Motor neuron (in vitro differentiated cells): ENCODE results near the gene NDUFA7. TPM values are rescaled to one million over a fixed set of nuclear protein-coding genes. Genes with fewer than 3 reads are reported as not detected.

ENCODE experiments used
- ATAC-seq, 8 experiments: fragments of 200-7000 bp; cut with Tn5 transposase; replicated peaks in 6 of 8; 2 replicates each; pipeline ENCODE4 v1.8.0; 2021; ENCODE audit warnings: mild to moderate bottlenecking in 8 of 8, moderate library complexity in 8 of 8
- H3K27ac ChIP-seq, 2 donors: fragments of 250-450 bp; sonication (Bioruptor Pico); 2 replicates each; pipeline ENCODE4 v1.9.0; 2021; ENCODE audit warnings: antibody characterized with exemption in 2 of 2, mild to moderate bottlenecking in 2 of 2, moderate library complexity in 1 of 2
- H3K4me1 ChIP-seq, 2 donors: fragments of 250-450 bp; sonication (Bioruptor Pico); replicated peaks in 1 of 2; 2 replicates each; pipeline ENCODE4 v1.6.1; 2021; ENCODE audit warnings: antibody characterized with exemption in 2 of 2, mild to moderate bottlenecking in 2 of 2, moderate library complexity in 1 of 2
- H3K4me3 ChIP-seq, 5 donors: fragments of 250-450 bp; sonication (Bioruptor Pico); 2 replicates each; pipeline ENCODE4 v1.9.0; 2021; ENCODE audit warnings: antibody characterized with exemption in 5 of 5, mild to moderate bottlenecking in 5 of 5, moderate library complexity in 4 of 5
- WGBS, 10 experiments: fragments of 450-650 bp; shearing (Covaris generic); methylation state at CpG; one replicate each; pipeline ENCODE4 v1.0.0; 2022; 5-methylcytosine and 5-hydroxymethylcytosine counted together
- in situ Hi-C, 9 experiments: fragments of 400-800 bp; cut with MboI; loops; one replicate each; pipeline ENCODE4 v1.15.0; 2021; ENCODE audit warnings: low sequenced_read_pairs in 9 of 9, low pct_unique_long_range_greater_than_20kb in 2 of 9; ENCODE audit not compliant: unreplicated experiment in 9 of 9
- total RNA-seq, 8 experiments: library from RNA; unstranded; fragments of 300-600 nt; gene quantifications; 2 replicates each; pipeline versions ENCODE4 v1.2.3 to v1.2.4, GENCODE V29; 2022

Gene NDUFA7
- total RNA-seq, 8 experiments from 2014 or later = 129 to 183 (median 162) TPM

DNA sequence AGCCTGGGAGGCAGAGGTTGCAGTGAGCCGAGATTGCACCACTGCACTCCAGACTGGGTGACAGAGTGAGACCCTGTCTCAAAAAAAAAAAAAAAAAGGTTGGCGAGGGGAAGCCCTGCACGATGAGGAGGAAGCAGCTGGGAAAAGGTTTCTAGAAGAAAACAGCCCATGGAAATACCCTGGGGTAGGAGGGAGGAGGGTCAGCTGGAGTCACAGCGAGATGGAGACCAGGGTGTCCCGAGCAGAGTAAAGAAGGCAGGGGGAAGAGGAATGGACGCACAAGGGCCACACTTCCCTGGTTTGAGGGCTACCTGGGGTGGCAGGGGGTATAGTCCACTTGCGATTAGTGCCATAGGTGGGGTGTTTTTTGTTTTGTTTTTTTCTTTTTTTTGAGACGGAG is 15.5 kb upstream of the NDUFA7 start:
- Histone ChIP-seq H3K4me1 (no peaks in the 10 kb centered on the region), H3K4me3 (no peak overlapping the region), H3K27ac (no peak overlapping the region)
- 51 to 53% methylated on average over 3 of the region's 8 CpGs; no CpG with 5 or more reads in 8 of the 10 experiments for WGBS, 10 experiments
- in situ Hi-C loops = no loop called here
- ATAC-seq = no peak

DNA sequence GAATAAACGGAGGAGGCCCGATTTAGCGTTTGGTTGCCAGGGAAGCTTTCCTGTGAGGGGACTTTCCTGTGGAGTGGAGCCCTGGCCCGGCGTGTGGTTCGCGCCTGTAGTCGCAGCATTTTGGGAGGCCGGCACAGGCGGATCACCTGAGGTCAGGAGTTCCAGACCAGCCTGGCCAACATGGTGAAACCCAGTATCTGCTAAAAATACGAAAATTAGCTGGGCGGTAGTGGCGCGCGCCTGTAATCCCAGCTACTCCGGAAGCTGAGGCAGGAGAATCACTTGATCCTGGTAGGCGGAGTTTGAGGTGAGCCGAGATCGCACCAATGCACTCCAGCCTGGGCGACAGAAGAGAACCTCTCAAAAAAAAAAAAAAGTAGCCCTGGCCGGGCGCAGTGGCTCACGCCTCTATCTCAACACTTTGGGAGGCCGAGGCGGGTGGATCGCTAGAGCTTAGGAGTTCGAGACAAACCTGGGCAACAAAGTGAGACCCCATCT is 14.9 kb upstream of the NDUFA7 start:
- no peak overlapping the region for H3K4me3 ChIP-seq
- no peak for ATAC-seq

DNA sequence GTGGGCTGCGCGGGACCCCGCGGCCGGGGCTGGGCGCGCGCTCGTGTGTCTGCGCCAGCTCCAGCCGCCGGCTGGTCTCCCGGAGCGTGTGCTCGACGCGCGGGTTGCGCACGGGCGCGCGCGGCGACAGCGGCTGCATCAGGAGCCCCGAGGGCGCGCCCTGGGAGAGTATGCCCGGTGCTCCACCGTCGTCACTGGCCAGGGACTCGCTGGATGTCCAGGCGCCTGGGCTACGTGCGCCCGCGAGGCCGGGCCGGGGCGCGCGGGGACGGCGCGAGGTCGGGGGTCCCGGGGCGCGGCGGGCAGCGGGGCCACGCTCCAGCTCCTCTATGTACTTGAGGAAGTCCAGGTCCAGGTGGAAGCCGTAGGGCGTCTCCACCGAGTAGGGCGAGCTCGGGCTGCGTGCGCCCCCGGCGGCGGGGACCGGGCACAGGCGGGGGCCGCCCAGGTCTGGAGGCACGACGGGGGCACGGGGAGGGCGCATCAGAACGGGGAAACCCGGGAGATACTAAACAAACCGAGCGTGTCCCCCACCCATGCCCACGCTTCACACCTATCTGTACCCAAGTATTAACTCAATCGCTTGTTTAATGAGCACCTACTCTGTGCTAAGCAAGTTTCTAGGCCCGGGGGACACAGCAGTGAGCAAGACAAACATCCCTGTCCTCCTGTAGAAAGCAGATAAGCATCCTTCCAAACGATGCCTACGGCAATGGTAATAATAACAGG is 14.3 kb upstream of the NDUFA7 start:
- 2 to 8% (median 7%) methylated on average over 5 to 9 of the region's 79 CpGs; no CpG with 5 or more reads in 7 of the 10 experiments for WGBS, 10 experiments
- no peaks in the 10 kb centered on the region for H3K4me1 ChIP-seq
- peak in 3 of 8 experiments; percentile 12 to 66 (median 34) for ATAC-seq
- H3K27ac ChIP-seq = no peak overlapping the region
- peak overlapping the region; percentile 33 to 43 (median 34) for H3K4me3 ChIP-seq
- in situ Hi-C loops = no loop called here

More for the DNA sequence above, 14.9 kb upstream of the NDUFA7 start:
- Histone ChIP-seq H3K27ac (no peak overlapping the region), H3K4me1 (no peaks in the 10 kb centered on the region)
- WGBS, 10 experiments = 10 to 84% (median 47%) methylated on average over 2 to 13 of the region's 27 CpGs; no CpG with 5 or more reads in 6 of the 10 experiments
- in situ Hi-C loops = no loop called here

DNA sequence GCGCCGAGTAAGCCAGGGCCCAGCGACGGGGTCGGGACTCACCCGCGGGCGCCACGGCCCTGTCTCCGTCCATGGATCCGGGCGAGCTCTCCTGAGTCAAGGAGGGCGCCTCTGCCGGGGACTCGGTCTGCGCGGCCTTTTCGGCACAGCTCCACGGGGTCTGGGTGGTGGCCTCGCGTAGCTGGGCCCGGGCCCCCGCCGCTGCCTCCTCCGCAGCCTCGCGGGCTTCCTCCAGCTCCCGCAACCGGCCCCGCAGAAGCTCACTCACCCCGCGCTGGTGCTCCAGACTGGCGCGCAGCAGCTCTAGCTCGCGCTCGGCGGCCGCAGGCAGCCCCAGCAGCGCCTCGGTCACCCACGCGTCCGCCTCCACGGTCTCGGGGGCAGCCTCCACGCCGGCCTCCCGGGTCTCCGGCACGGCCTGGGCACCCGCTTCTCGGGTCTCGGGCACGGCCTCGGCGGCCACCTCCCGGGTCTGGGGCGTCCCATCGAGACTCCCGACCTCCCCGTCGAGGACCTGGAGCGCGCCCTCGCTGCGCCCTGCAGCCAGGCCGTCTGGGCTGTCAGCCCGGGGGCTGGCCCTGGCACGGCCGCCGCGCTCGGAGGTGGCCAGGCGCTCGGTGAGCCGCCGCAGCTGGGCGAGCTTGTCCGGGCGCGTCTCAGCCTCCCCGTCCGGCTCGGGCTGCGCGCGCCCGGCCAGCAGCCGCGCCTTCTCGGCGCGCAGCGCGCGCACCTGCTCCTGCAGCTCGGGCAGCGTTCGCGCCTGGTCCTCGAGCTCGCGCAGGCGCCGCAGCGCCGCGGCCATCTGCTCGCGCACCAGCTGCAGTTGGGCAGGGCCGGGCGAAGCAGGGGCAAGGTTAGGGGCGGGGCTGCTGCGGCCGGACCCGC is 13.5 kb upstream of the NDUFA7 start:
- Histone ChIP-seq H3K4me3 (peak overlapping the region; percentile 33 to 43 (median 34)), H3K4me1 (no peaks in the 10 kb centered on the region), H3K27ac (no peak overlapping the region)
- 4 to 6% (median 5%) methylated on average over 17 to 32 of the region's 117 CpGs; no CpG with 5 or more reads in 6 of the 10 experiments for WGBS, 10 experiments
- ATAC-seq = peak; percentile 83 to 94 (median 92)
- in situ Hi-C loops = no loop called here

DNA sequence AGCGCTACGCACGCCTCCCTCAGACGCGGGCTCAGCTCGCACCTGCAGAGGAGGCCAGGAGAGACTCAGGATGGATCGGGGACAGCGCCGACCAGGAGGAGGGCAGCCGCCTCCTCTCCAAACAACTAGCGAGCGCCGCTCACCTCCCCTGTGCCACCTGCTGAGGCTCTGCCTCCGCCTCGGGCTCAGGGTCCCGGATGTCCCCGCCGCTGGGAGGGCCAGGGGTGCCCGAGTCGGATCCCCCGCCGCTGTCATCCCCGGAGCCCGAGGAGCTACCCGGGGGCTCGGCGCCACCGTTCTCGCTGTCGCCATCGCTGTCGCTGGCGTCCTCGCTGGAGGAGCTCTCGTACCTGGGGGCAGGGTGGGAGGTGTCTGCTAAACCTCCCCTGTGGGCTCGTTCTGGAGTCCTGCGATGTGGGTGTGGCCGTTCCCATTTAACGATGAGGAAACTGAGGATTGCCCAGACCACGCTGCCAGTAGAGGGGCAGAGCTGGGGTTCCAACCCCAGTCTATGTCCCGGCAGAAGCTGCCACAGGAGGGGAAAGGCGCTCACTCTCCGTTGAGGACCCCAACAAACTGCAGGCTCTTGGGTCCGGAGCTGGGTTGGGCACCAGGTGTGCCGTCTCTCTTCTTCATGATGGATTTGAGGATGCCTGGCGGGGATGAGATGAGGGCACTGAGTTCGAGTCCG is 12.7 kb upstream of the NDUFA7 start:
- 0 to 17% (median 8%) methylated on average over 3 to 7 of the region's 48 CpGs; no CpG with 5 or more reads in 7 of the 10 experiments for WGBS, 10 experiments

DNA sequence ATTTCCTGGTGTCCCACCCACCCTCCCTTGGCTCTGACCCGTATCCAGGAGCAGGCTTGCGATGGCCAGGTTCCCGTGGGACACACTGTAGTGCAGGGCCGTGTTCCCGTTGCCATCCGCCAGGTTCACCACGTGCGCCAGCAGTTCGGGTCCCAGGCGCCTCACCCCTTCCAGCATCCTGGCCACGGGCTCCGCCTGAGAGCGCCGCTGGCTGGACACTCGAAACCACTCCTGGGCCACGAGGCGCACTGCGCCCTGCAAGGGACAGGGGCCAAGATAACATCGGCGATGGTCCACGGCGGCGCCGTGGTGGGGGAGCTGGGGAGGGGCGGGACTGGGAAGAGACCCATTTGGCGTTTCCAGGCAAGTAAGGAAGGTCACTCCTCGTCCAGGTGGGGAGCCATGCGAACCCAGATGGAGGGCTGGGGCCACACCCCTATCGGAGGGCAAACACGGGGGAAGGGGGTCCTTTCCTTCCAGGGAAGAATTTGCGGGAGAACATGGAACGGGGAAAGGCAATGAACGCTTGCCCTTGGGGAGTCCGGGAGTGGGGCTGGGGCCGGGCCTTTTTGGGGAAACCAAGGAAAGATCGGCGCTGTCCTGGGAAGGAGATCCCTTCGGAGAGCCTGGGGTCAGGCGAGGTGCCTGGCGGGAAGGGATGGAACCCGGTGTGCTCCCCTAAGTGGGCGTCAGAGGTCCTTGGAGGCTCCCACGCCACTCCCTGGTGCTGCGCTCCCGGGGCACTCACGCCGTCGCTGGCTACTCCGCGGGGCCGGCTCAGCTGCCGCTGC is 12.0 kb upstream of the NDUFA7 start:
- no peak overlapping the region for H3K27ac ChIP-seq
- 20% methylated on average over 2 of the region's 52 CpGs; no CpG with 5 or more reads in 9 of the 10 experiments for WGBS, 10 experiments
- in situ Hi-C loops = no loop called here
- peak overlapping the region in 3 of 5 donors; percentile 10 to 43 (median 22) for H3K4me3 ChIP-seq
- no peaks in the 10 kb centered on the region for H3K4me1 ChIP-seq
- no peak for ATAC-seq

More for the DNA sequence above, 12.7 kb upstream of the NDUFA7 start:
- no peak overlapping the region for H3K27ac ChIP-seq
- ATAC-seq = no peak
- no peaks in the 10 kb centered on the region for H3K4me1 ChIP-seq
- H3K4me3 ChIP-seq = peak overlapping the region; percentile 10 to 43 (median 34)
- in situ Hi-C loops = no loop called here

DNA sequence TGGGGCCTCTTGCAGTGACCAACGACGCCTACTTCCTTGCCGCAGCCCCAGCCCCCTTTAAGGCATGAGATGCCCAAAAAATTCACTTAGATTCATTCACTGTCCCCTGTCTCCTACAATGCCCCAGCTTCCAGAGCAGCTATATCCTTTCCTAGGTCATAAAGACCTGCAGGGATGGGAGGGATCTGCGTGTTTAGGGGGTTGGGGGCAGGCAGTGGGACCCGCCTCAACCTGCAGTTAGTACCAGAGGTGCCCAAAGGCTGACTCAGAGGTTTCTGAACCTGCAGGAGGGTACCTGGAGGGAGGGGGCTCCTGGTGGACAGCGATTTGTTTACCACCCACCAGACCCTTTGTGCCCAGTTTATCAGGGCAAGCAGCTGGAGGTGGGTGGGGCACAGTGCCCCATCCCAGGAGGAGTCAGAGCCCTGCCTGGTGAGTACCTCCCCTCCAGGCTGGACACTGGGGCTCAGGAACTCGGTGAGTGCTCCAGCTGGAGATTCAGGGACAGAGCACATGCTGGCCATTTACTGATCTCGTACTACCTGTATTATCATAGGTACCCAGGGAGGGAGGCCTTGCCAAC is 10.2 kb upstream of the NDUFA7 start:
- no peaks in the 10 kb centered on the region for H3K4me1 ChIP-seq
- in situ Hi-C loops = no loop called here
- no peak overlapping the region for H3K4me3 ChIP-seq
- 59 to 80% (median 72%) methylated on average over 1 to 2 of the region's 8 CpGs; no CpG with 5 or more reads in 7 of the 10 experiments for WGBS, 10 experiments
- ATAC-seq = no peak
- H3K27ac ChIP-seq = no peak overlapping the region

DNA sequence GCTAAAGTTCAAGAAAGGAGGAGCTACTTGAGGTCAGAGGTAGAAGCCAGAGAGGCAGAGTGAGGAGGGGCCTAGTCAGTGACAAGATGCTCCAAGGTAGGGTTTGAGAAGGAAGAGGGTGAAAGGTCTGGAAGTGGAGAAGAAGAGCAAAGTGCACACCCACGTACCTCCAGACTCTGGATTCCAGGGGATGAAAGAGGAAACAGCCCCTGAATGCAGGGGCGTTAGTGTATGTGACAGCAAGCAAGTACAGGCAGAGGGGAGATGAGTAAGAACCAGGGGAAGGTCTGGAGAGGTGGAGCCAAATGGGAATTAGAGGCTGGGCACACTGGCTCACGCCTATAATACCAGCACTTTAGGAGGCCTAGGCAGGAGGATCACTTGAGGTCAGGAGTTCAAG is 8.8 kb upstream of the NDUFA7 start:
- no peak for ATAC-seq
- H3K4me3 ChIP-seq = no peak overlapping the region
- in situ Hi-C loops = no loop called here
- H3K27ac ChIP-seq = no peak overlapping the region
- no peaks in the 10 kb centered on the region for H3K4me1 ChIP-seq
- 0 to 100% (median 52%) methylated on average over 1 to 3 of the region's 3 CpGs; no CpG with 5 or more reads in 3 of the 10 experiments for WGBS, 10 experiments

DNA sequence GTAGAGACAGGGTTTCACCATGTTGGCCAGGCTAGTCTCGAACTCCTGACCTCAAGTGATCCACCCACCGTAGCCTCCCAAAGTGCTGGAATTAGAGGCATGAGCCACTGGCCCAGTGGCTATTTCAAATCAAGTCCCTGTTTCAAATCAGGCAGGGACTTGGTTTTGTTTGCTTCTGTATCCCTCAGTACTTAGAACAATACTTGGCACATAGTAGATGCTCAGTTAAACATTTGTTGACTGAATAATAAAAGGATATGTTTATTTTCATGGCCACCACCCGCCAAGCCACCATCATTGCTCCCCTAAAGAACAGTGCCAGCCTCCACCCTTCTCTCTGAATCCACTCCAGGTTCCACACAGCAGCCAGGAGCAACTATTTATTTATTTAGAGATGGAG is 4.3 kb upstream of the NDUFA7 start:
- WGBS, 10 experiments = 50 to 100% (median 96%) methylated on average over 1 to 3 of the region's 3 CpGs; no CpG with 5 or more reads in 1 of the 10 experiments
- Histone ChIP-seq H3K4me1 (peaks cover 10 to 11% of the 10 kb centered on the region in 2 donors), H3K4me3 (no peak overlapping the region), H3K27ac (no peak overlapping the region)
- no peak for ATAC-seq
- in situ Hi-C loops = no loop called here

DNA sequence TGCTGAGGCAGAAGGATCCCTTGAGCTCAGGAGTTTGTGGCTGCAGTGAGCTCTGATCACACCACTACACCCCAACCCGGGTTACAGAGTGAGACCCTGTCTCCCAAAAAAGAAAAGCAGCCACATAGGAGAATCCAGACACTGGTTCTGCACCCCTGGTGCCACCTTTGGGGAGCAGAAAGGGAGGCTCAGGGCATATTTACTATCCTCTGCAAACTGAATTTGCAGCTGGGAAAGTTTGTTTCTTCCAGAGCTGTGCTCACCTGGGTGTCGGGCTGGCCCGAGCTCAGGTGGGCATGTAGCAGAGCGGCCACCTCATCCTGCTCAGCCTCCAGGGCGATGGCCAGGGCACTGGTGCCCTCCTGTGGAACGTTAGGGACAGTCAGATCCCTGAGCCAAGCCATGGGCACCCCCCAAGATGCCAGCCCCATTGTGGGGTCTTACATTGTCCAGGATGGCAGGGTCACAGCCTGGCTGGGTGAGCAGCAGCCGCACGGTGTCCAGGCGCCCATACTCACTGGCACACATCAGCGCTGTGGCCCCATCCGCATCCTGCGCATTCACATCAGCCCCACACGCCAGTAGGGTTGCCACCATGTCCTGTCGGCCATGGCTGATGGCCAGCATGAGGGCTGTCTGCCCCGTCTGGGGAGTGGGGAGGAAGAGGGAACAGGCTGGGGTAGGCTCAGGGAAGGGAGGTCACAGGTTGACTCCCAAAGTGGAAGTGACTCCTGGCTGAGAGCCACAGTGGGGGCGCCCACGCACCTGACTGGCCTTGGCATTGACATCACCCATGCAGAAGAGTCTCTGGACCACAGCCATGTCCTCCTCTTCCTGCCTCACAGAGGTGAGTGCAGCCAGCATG is 3.2 kb upstream of the NDUFA7 start:
- WGBS, 10 experiments = 73 to 100% (median 100%) methylated on average over 1 to 8 of the region's 17 CpGs; no CpG with 5 or more reads in 5 of the 10 experiments
- Histone ChIP-seq H3K27ac (no peak overlapping the region), H3K4me3 (no peak overlapping the region), H3K4me1 (peaks cover 16 to 19% of the 10 kb centered on the region in 2 donors)
- in situ Hi-C loops = no loop called here
- no peak for ATAC-seq

DNA sequence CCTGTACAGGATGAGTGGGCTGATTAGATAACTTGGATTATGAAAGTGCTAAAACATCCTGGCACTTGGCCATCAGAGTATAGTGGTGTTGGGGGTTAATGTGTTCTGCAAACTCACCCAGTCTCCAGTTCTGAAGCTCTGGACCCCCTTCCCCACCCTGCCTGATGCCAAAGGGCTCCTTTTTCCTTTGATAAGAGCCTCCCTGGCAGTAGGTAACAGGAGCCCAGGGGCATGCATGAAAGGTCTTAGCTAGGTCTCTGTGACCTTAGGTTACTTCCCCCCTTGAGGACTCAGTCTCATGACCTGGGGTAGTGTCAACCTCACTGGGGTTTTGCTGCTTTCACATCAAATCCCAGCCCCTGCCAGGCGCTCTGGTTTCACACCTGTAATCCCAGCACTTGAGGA is 2.6 kb upstream of the NDUFA7 start:
- 100% methylated on average over 1 of the region's 1 CpG; no CpG with 5 or more reads in 9 of the 10 experiments for WGBS, 10 experiments
- no peak overlapping the region for H3K4me3 ChIP-seq
- no peak overlapping the region for H3K27ac ChIP-seq
- no peak for ATAC-seq
- H3K4me1 ChIP-seq = peaks cover 16 to 19% of the 10 kb centered on the region in 2 donors
- in situ Hi-C loops = no loop called here
